GM21723 (cell line): Measurements from ENCODE around the gene SLC10A7.
"Not testable (repeated sequence)": the region's sequence is repeated elsewhere in the genome, so short reads cannot be mapped to it uniquely, and the experiment has no call there.

Experiments
- ATAC-seq: cut with Tn5 transposase; IDR thresholded peaks from one replicate; pipeline ENCODE4 v1.9.1; 2021; ENCODE audit warnings: mild to moderate bottlenecking, moderate library complexity; ENCODE audit not compliant: unreplicated experiment

The SLC10A7 gene

GRCh38 chr4:146368209-146368608 is 153.5 kb downstream of the SLC10A7 start:
- no peak for ATAC-seq

GRCh38 chr4:146367347-146367746 is 154.4 kb downstream of the SLC10A7 start:
- no peak for ATAC-seq

GRCh38 chr4:146359771-146360170 is 162.0 kb downstream of the SLC10A7 start:
- ATAC-seq: no peak

GRCh38 chr4:146350114-146350513 is 171.6 kb downstream of the SLC10A7 start:
- not testable (repeated sequence) for ATAC-seq

DNA sequence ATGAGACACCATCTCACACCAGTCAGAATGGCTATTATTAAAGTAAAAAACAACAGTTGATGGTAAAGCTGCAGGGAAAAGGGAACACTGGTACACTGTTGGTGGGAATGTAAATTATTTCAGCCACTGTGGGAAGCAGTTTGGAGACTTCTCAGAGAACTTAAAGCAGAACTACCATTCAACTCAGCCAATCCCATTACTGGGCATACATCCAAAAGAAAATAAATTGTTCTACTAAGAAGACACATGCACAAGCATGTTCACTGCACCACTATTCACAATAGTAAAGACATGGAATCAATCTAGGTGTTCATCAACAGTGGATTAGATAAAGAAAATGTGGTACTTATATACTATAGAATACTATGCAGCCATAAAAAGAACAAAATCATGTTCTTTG is 172.4 kb downstream of the SLC10A7 start:
- no peak for ATAC-seq

GRCh38 chr4:146347822-146348221 is 173.9 kb downstream of the SLC10A7 start:
- no peak for ATAC-seq

DNA sequence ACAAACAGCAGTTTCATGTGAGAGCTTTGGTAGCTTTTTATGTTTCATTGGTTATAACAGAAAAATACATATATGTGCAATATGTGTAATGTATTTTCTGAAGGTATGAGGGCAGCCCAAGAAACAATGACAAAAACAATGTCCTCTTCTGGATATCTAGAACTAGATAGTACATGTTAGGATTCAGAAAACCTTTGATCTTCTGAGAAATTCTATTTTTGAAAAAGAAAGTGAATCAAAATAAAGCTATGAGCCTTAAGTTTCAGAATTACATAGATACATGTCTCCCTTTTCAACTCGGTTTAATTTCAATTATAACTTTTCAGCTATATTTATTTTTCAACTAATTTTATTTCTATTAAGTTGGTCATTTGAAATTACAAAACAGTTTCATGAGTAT is 175.5 kb downstream of the SLC10A7 start:
- ATAC-seq: peak; percentile 47

DNA sequence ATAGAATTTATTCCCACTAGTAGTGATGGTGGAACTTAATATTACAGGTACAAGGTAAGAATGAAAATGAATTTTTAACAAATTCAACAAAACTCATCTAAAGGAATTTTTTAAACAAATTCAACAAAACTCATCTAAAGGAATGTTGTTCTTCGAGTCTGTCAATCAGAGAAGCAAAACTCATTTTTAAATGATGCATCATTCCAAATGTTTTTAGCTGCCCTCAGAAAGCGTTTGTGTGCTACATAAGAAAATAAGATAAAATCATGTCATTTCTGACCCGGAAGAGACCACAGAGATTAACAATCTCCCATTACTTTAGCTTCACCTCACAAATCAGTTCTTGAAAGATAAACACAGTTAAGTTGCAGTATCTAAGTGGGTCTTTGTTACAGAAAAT is 178.0 kb downstream of the SLC10A7 start:
- ATAC-seq: no peak

DNA sequence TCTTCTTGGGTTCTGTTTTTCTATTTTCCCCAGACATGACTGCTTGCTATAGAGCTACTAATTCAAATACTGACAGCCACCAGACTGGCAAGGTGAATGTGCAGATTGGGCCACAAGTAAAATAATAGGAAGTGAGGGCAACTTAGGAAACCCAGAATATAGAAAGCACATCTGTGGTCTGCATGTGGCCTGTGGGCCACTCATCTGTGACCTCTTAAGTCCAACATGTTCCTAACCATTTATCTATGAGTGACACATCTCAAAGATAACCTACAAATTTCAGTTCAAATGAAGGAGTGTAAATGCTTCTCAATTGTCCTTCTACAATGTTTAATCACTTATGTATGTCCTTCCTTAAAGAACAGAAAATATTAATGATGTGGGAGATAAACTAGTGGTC is 178.5 kb downstream of the SLC10A7 start:
- peak; percentile 72 for ATAC-seq

- no peak for ATAC-seq
These were observed 179.0 kb downstream of the SLC10A7 start for GRCh38 chr4:146342600-146343192.

DNA sequence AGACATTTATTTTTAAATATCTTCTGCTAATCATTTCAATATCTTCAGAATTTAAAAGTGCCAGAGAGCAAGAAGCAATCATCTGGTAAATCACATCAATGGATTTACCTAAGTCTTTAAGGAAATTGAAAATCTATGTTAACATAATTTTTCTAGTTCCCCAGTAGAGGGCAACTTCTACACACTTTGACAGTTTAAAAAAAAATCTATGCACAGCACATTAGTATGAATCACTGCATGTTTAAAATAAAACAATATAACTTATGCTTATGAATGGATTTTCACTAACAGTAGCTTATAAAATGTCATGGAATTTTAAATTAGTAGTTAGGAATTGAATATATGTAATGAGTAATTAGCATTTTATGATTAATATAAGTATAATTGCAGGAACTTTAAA is 180.9 kb downstream of the SLC10A7 start:
- ATAC-seq: no peak

GRCh38 chr4:146338512-146338911 is 183.2 kb downstream of the SLC10A7 start:
- no peak for ATAC-seq

- no peak for ATAC-seq
These were observed 185.3 kb downstream of the SLC10A7 start for GRCh38 chr4:146336410-146336807.

DNA sequence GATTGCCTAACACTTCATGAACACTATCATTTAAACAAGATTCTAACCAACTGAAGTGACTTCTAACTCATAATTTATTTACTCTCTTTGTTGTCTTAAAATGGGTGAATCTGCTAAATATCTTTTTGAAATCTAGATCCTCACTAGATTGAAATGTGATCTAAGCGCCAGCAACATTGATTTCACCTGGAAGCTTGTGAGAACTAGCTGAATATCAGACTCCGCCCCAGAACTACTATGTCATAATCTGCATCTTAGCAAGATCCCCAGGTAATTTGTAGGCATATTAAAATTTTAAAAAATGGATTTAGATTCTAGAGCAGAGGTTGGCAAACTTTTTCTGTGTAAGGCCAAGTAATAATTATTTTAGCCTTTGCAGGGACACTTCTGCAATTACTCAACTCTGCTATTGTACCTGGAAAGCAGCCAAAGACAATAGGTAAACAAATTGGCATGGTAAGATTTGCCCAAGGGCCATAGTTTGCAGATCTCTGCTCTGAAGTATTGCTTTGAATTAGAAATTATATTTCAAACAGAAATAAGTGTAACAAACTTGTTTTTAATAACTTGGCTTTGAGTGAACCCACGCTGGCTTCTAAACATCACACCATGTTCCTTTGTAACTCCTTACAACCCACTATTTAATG is 185.9 kb downstream of the SLC10A7 start:
- no peak for ATAC-seq

DNA sequence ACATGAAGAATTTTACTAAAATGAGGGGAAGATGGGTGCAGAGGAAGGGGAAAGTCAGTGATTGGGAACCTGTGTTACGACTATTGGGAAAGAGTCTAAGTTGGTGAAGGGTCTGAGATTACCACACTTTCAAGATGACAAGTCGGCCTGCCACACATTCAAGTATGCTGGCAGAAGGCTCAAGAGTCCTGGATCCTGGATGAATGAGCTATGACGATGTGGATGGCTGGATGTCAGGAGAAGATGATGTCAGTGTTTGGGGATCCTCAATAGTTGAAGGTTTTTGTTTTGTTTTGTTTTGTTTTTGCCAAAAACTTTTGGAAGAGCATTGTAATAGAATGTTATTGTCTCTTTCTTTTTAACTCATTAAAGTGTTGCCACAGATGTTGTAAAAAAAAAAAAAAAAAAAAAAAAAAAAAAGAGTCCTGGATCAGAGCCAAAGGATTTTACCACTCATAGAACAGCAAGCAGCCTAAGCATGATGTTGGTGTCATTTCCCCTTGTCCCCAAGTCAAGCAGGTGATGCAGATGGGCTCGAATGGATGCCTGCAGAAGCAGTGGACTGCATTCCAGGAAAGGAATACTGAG is 186.8 kb downstream of the SLC10A7 start:
- ATAC-seq: no peak

- peak; percentile 15 for ATAC-seq
These were observed 187.9 kb downstream of the SLC10A7 start for GRCh38 chr4:146333895-146334262.

- ATAC-seq: peak; percentile 90
These were observed 188.4 kb downstream of the SLC10A7 start for GRCh38 chr4:146333187-146333894.

- no peak for ATAC-seq
These were observed 191.3 kb downstream of the SLC10A7 start for GRCh38 chr4:146330392-146330791.

GRCh38 chr4:146329050-146329716 is 192.6 kb downstream of the SLC10A7 start:
- no peak for ATAC-seq

- ATAC-seq: no peak
These were observed 193.7 kb downstream of the SLC10A7 start for GRCh38 chr4:146327859-146328650.

DNA sequence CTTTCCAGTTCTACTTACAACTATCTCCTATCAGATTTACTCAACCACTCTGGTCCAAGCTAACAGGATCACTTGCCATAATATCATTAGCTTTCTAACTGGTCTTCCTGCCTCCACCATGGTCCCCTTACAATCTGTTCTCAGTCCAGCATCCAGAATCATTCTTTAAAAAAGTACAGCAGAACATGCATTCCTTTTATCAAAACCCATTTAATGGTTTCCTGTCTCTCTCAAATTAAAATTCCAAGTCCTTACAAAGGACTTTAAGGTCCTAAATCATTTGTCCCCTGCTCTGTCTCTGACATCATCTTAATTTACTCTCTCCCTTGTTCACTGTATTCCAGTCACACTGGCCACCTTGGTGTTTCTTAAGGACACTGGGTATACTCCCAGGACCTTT is 202.8 kb downstream of the SLC10A7 start:
- ATAC-seq: no peak
